Natural killer cell treated with Interleukin-12 subunit alpha and Interleukin-12 subunit beta and Interleukin-15 and Interleukin-18, amount 100 ng/mL, for 72 hours (primary cell): ENCODE data around the gene EGFL8. TPM values are rescaled to one million over a fixed set of nuclear protein-coding genes. Genes with fewer than 3 reads are reported as not detected.

Experiments used
- ATAC-seq, 2 donors: fragments of 150-1000 bp; cut with Tn5 transposase in 1 of 2; sonication (Bioruptor Pico), chemical (Tn5 transposase) in 1 of 2; 2 replicates each; pipeline ENCODE4 v1.10.0; 2021
- DNase-seq: peaks from one replicate; pipeline ENCODE4 v3.0.0; 2022; ENCODE audit warnings: low spot score
- H3K27ac Mint-ChIP-seq, 2 donors: 1 replicate in 1 of 2; 2 replicates in 1 of 2; pipeline ENCODE4 v1.8.0; 2022; ENCODE audit warnings: mixed read lengths in 2 of 2, mild to moderate bottlenecking in 1 of 2, moderate library complexity in 1 of 2
- H3K27me3 Mint-ChIP-seq, 2 donors: 1 replicate in 1 of 2; 2 replicates in 1 of 2; pipeline ENCODE4 v1.8.0; 2022; ENCODE audit warnings: mixed read lengths in 2 of 2
- H3K36me3 Mint-ChIP-seq: one replicate; pipeline ENCODE4 v1.8.0; 2022; ENCODE audit warnings: mixed read lengths
- H3K4me1 Mint-ChIP-seq, 2 donors: 1 replicate in 1 of 2; 2 replicates in 1 of 2; pipeline ENCODE4 v1.8.0; 2022; ENCODE audit warnings: low read depth in 2 of 2, mixed read lengths in 2 of 2, mild to moderate bottlenecking in 1 of 2
- H3K4me3 Mint-ChIP-seq: one replicate; pipeline ENCODE4 v1.8.0; 2022; ENCODE audit warnings: mixed read lengths
- H3K9me3 Mint-ChIP-seq: 2 replicates; pipeline ENCODE4 v1.8.0; 2022; ENCODE audit warnings: mixed read lengths
- total RNA-seq, 2 donors: library from RNA; stranded (reverse); gene quantifications; one replicate each; pipeline ENCODE4 v1.2.3, GENCODE V29; 2022

EGFL8 gene
- 10 to 100 TPM in 1 of 2 donors, 1 to 10 TPM in 1; 8.3 to 15.0 TPM for total RNA-seq

DNA sequence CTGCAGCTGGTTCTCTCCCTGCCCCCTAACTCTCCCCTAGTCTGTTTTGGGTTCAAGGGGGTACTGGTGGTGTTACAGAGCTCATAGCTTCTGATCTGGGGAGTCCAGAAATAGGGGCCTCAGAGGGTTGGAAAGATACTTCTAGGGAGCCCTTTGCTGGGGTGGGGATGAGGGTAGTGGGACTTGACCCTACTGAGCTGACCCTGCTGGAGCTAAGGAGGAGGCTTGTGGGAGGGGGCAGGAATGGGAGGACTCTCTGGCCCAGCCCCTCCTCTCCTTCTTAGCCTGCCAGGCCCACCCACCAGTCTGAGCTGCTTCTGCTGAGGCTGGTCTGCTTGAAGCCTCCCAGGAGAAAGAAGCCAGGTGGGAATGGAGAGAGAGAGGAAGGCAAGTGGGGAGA, at the start of gene EGFL8:
EGFL8 (plus strand) TSS at position 301 of the 400 bp plus-strand sequence. CDS start 1,571 bp downstream, outside the sequence.
- H3K27ac Mint-ChIP-seq, result no peak within 1 kb of the TSS
- no peaks in the 10 kb centered on the region for H3K36me3 Mint-ChIP-seq
- DNase-seq (no peak), ATAC-seq (no peak)
- H3K27me3 Mint-ChIP-seq, result no peaks in the 10 kb centered on the region
- H3K4me3 Mint-ChIP-seq, result no peak within 1 kb of the TSS
- peaks cover 0 to 3% of the 10 kb centered on the region in 2 donors for H3K4me1 Mint-ChIP-seq
- H3K9me3 Mint-ChIP-seq, result no peaks in the 10 kb centered on the region

DNA sequence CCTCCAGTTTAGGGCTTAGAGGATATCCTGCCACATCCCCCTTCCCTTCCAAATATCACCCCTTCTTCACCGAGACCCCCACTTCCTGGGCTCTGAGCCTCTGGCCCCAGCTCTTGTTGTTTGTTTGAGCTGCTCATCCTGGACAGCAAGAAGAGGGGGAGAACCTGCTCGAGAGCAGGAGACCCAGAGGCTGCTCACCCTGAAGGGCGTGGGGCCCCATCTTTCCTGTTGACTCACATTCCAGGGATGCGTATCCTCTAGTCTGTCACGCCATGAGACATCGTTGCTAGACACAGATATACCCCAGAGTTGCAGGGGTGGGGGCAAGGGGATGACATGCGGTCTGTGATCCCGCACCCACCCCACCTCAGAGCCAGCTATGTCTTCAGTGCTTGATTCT, 49.6 kb upstream of the EGFL8 start:
- Mint-ChIP-seq H3K36me3 (no peaks in the 10 kb centered on the region), H3K4me3 (no peak overlapping the region), H3K9me3 (no peaks in the 10 kb centered on the region), H3K27me3 (no peaks in the 10 kb centered on the region), H3K27ac (peak overlapping the region in 1 of 2 donors; percentile 34), H3K4me1 (peaks cover 0 to 19% of the 10 kb centered on the region in 2 donors)
- DNase-seq, result no peak
- ATAC-seq, result no peak

DNA sequence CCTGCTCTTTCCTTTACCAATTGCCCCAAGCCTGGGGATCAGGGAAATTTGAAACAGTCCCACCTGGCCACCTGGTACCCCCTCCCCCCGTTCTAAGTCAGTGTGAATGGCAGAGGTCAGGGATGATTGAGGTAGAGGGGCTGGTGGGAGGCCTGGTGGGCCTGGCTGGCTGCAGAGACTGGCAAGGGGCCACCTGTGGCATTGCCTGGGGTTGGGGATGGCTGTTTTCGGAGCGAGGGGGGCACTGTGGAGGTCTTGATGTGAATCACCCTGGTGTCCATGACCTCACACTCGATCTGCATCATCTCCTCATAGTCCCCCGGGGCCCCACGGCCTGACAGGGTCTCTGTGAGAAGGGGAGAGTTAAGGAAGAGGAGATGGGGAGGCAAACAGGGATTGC, 48.8 kb upstream of the EGFL8 start:
- Mint-ChIP-seq H3K36me3 (peaks cover under 1% of the 10 kb centered on the region), H3K4me1 (peaks cover 0 to 17% of the 10 kb centered on the region in 2 donors), H3K4me3 (no peak overlapping the region), H3K27me3 (no peaks in the 10 kb centered on the region), H3K9me3 (no peaks in the 10 kb centered on the region), H3K27ac (peak overlapping the region in 1 of 2 donors; percentile 34)
- ATAC-seq (no peak), DNase-seq (no peak)

DNA sequence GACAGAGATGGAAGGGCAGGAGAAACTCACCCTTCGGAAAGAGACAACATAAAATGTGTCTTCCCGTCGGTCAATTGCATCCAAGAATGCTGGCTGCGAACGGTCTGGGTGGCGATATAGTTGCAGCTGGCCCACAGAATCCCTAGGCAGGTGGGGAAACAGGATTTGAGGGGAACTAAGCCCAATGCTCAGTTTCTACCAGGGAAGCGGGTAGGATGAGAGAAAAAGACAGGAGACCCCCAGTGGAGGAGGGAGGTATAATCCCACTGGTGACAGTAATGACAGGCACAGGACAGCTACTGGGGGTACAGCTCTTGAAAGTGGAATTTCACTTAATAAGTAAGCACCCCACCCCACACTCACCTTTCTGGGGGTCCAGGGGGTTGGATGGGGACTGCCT, 47.7 kb upstream of the EGFL8 start:
- H3K4me3 Mint-ChIP-seq, result no peak overlapping the region
- H3K27ac Mint-ChIP-seq, result no peak overlapping the region
- peaks cover 0 to 21% of the 10 kb centered on the region in 2 donors for H3K4me1 Mint-ChIP-seq
- no peaks in the 10 kb centered on the region for H3K27me3 Mint-ChIP-seq
- H3K9me3 Mint-ChIP-seq, result no peaks in the 10 kb centered on the region
- ATAC-seq (no peak), DNase-seq (no peak)
- peaks cover 7% of the 10 kb centered on the region for H3K36me3 Mint-ChIP-seq

DNA sequence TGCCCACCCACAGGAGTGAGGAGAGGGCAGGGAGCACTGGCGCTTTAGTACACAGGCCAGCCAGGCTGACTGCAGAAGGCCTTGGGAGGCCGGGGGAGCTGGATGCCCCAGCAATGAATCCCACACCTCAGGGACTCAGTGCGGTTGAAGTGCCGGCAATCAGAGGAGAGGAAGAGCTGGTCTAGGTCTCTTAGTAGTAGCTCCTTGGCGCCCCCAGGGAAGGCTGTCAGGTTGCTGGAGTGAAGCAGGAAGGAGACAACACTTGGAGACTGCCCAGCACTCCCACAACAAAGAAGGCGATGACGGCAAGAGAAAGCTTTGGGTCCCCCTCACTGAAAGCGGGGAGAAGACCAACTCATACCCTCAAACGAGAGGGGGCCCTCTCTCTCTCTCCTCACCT, 46.9 kb upstream of the EGFL8 start:
- no peak overlapping the region for H3K27ac Mint-ChIP-seq
- no peaks in the 10 kb centered on the region for H3K9me3 Mint-ChIP-seq
- no peaks in the 10 kb centered on the region for H3K27me3 Mint-ChIP-seq
- H3K36me3 Mint-ChIP-seq, result peaks cover 13% of the 10 kb centered on the region
- peaks cover 0 to 20% of the 10 kb centered on the region in 2 donors for H3K4me1 Mint-ChIP-seq
- ATAC-seq (no peak), DNase-seq (no peak)
- H3K4me3 Mint-ChIP-seq, result no peak overlapping the region

DNA sequence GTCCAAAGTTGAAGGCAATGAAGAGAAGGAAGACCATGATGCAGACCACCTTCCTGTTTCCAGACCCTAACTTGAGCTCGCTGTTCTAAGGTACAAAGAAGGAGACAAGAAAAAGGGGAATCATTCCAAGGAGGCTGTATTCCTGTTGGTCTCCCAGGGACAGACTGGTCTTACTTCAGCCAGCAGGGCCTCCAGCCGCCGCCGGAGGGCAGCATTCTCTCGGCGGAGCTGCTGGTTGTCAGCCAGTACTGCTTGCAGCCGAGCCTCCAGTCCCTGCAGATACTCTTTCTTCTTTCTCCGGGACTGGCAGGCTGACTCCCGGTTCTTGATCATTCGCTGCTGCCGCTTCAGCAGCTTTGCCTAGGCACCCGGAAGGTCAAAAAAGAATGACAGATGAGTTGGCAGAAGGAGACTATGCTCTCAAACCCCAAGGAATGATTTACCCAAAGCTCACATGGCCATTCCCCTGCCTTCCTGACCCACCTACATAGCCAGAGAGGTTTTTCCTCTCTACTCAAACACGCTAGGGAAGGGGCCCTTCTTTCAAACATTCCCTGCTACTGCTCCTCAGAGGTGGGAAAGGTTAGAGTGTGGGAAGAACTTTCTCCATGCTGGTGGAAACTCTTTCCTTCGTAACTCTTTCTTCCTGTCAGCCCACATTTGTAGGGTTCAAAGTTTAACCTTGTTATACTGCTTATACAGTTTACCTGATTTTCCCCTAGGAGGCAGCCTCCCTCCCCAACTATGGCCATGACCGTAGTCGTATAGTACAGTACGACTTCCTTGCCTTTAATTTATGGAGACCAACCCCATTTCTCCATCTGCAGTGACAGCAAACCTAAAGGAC, 45.4 kb upstream of the EGFL8 start:
- no peak overlapping the region for H3K27ac Mint-ChIP-seq
- H3K27me3 Mint-ChIP-seq, result no peaks in the 10 kb centered on the region
- H3K9me3 Mint-ChIP-seq, result no peaks in the 10 kb centered on the region
- peak; percentile 80 for DNase-seq
- peaks cover under 1 to 17% of the 10 kb centered on the region in 2 donors for H3K4me1 Mint-ChIP-seq
- no peak overlapping the region for H3K4me3 Mint-ChIP-seq
- H3K36me3 Mint-ChIP-seq, result peaks cover 14% of the 10 kb centered on the region
- peak; percentile 73 to 82 for ATAC-seq

DNA sequence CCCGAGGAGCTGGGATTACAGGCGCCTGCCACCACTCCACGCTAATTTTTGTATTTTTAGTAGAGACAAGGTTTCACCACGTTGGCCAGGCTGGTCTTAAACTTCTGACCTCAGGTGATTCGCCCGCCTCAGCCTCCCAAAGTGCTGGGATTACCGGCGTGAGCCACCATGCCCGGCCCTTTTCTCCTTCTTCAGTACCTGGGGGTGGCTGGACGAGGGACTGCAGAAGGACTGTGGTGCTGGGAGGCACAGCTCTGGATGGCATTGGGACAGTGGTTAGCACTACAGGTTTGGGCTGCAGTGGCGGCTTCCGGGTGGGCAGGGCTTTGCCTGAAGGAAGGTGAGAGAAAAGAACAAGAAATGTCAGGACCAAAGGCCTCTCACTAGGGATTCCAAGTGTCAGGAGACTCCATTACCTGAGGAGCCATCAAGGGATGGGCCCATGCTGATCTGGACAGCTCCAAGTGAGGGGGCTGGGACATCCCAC, 43.8 kb upstream of the EGFL8 start:
- no peaks in the 10 kb centered on the region for H3K9me3 Mint-ChIP-seq
- H3K4me3 Mint-ChIP-seq, result no peak overlapping the region
- H3K36me3 Mint-ChIP-seq, result peaks cover 23% of the 10 kb centered on the region
- no peaks in the 10 kb centered on the region for H3K27me3 Mint-ChIP-seq
- H3K4me1 Mint-ChIP-seq, result peaks cover 9 to 23% of the 10 kb centered on the region in 2 donors
- no peak for ATAC-seq
- DNase-seq, result no peak
- no peak overlapping the region for H3K27ac Mint-ChIP-seq

DNA sequence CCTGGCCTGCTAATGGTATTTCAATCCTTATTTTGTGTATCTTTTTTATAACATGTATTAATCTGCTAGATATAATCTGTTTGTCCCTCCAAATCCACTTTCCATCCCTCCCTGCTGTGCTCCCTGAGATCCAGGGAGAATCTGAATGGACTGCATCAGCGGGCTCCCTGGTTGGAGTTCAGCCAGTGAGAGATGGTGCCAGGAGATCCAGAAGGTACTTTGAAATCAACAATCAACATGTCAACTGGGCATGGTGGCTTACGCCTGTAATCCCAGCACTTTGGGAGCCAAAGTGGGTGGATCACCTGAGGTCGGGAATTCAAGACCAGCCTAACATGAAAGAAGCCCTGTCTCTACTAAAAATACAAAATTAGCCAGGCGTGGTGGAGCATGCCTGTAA, 40.7 kb upstream of the EGFL8 start:
- no peak for ATAC-seq
- Mint-ChIP-seq H3K36me3 (peaks cover 33% of the 10 kb centered on the region), H3K27ac (no peak overlapping the region), H3K9me3 (no peaks in the 10 kb centered on the region), H3K27me3 (no peaks in the 10 kb centered on the region), H3K4me1 (peaks cover 37 to 41% of the 10 kb centered on the region in 2 donors), H3K4me3 (no peak overlapping the region)
- no peak for DNase-seq

DNA sequence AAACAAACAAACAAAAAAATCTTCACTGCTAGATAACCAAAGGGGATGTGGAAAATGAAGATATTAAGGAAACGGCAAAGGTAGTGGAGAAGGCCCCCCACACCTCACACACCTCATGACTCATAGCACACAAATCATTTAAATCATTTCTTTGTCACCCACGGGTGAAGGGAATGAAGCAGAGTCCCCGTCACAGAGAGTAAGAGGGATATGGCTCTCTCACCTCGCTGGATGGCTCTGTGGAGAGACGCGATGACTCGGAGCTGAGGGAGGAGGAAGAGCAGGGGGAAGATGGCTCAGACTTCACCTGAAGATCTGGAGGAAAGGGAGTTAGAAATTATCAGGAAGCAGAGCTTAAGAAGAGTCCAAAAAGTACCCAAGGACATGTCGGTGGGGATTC, 37.5 kb upstream of the EGFL8 start:
- Mint-ChIP-seq H3K27ac (peak overlapping the region; percentile 95 to 96), H3K9me3 (no peaks in the 10 kb centered on the region), H3K4me1 (peaks cover 42 to 51% of the 10 kb centered on the region in 2 donors), H3K27me3 (no peaks in the 10 kb centered on the region), H3K4me3 (peak overlapping the region; percentile 98), H3K36me3 (peaks cover 24% of the 10 kb centered on the region)
- DNase-seq (no peak), ATAC-seq (no peak)

DNA sequence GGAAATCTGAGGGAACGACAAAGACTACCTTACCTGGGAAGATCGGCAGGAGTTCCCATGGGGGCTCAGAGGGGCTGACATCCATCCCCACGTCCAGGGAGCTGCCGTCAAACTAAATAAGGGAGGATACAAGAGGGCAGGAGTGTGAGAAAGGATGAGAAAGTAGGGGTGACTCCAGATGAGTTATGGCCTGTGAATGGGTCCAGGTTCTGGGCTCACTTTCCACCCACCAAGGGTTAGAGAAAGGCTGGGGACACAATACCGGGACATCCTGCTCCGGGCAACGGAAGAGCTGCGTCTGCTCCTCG, 37.0 kb upstream of the EGFL8 start:
- no peaks in the 10 kb centered on the region for H3K9me3 Mint-ChIP-seq
- no peak for ATAC-seq
- H3K36me3 Mint-ChIP-seq, result peaks cover 20% of the 10 kb centered on the region
- peak overlapping the region; percentile 95 to 96 for H3K27ac Mint-ChIP-seq
- H3K27me3 Mint-ChIP-seq, result no peaks in the 10 kb centered on the region
- DNase-seq, result no peak
- H3K4me1 Mint-ChIP-seq, result peaks cover 41 to 51% of the 10 kb centered on the region in 2 donors
- H3K4me3 Mint-ChIP-seq, result peak overlapping the region; percentile 98

DNA sequence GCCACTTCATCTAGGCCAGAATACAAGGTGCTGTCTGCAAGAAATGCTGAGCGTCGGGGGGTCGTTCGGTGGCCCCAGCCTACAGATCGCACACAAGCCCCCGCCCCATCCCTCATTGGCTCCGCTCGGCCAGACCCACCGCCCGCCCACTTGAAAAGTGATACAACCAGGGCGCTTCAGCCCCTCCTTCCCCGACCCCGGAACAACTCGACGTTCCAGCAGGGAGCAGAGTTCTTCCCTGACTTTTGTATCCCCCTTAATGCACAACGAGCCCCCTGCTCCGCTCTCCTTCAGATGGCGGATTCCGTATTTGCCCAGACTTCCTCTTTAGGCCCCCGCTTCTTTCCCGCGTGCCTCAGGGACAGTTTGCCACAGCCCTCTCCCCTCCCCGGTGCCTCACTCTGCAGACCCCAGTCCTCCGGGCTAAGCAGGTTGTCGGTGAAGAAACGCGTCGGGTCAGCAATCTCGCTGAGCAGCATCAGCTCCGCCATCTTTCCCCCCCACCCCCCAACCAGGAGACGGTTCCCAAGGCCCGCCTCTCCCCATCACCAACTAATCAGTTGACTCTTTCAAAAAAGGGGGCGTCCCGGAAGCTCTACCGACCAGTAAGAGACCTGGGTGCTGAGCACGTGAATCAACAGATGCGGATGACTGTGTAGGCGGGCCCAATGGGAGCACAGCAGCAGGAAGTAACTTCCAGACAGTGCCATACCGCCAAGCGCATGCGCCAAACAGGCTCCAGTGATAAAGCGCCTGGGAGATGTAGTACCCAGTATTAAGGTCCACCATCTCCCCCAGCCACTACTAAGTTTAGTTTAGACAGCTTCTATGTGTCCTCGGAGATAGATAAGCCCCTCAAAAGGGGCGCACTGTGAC, 36.4 kb upstream of the EGFL8 start, which contains the start of gene ATF6B:
ATF6B (minus strand) TSS at position 530 of the 876 bp plus-strand sequence; CDS start at position 491, 39 bp downstream.
- peaks cover 20% of the 10 kb centered on the region for H3K36me3 Mint-ChIP-seq
- DNase-seq, result peak; percentile 100
- H3K27me3 Mint-ChIP-seq, result no peaks in the 10 kb centered on the region
- ATAC-seq, result peak; percentile 97 to 98
- peak within 1 kb of the TSS; percentile 95 to 96 for H3K27ac Mint-ChIP-seq
- no peaks in the 10 kb centered on the region for H3K9me3 Mint-ChIP-seq
- peaks cover 41 to 51% of the 10 kb centered on the region in 2 donors for H3K4me1 Mint-ChIP-seq
- peak within 1 kb of the TSS; percentile 98 for H3K4me3 Mint-ChIP-seq

DNA sequence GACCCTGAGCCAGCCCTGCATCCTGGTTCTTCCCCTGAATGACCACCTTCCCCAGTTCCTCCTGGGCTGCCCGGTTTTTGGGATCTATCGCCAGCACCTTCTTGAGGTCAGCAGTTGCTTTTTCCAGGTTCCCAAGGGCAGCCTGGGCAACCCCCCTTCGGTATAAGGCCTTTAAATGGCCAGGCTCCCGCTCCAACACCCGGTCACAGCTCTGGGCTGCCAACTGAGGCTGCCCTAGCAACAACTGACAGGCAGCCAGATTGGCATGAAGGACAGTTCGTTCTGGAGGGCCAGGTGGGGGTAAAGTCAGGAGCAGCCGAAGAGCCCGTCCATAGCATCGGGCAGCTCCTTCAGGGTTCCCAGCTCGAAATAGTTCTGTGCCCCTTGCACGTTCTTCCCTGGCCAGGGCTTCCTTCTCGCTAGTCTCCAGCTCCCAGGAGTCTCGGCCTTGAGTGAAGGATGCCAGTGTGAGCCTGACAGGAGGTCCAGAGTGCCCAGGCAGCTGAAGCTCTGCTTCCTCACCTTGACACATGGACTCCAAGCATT, 35.6 kb upstream of the EGFL8 start:
- peaks cover 41 to 51% of the 10 kb centered on the region in 2 donors for H3K4me1 Mint-ChIP-seq
- no peaks in the 10 kb centered on the region for H3K27me3 Mint-ChIP-seq
- peak overlapping the region; percentile 98 for H3K4me3 Mint-ChIP-seq
- peaks cover 20% of the 10 kb centered on the region for H3K36me3 Mint-ChIP-seq
- DNase-seq, result no peak
- no peaks in the 10 kb centered on the region for H3K9me3 Mint-ChIP-seq
- peak overlapping the region; percentile 95 to 96 for H3K27ac Mint-ChIP-seq
- no peak for ATAC-seq

DNA sequence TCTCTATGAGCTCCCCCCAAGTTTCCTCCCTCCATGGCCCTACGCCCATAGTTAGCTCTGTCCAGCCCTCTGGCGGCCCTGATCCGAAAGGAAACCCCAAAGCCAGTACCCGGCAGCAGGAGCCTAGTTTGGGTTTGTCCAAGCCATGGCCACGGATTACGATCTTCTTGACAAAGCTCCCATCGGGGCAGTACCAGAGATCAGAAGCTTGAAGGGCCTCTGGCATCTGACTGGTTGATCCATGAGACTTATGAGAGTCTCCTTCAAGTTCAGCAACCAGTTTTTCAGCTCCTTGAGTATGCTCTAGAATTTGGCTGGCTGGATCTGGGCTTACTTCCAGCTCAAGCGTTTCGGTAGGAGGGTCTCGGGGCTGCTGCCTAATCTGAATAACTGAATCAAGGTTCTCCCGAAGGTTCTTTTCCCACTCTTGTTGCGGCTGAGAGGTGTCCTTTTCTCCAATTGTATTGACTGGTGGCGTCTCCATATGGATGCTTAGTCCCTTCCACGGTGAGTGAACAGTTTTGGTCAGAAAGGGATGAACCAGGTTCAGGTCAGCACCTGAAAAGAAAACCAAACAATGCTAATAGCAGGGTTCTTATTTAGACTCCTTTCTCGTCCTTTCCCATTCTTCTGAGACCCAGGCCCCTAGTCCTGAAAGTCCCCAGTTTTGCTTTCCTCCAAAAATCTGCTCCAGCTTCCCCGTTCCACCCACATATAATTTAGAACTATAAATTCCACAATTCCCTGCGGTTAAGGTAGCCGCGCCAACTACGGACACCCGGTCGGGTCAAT, 34.9 kb upstream of the EGFL8 start:
- Mint-ChIP-seq H3K4me1 (peaks cover 35 to 46% of the 10 kb centered on the region in 2 donors), H3K27ac (peak overlapping the region; percentile 87 to 91), H3K9me3 (no peaks in the 10 kb centered on the region), H3K36me3 (peaks cover 14% of the 10 kb centered on the region), H3K4me3 (peak overlapping the region; percentile 85), H3K27me3 (no peaks in the 10 kb centered on the region)
- no peak for DNase-seq
- no peak for ATAC-seq
